Forelimb muscle (tissue), 1 donor: Measurements from ENCODE around the gene TGFB1. TPM values are rescaled to one million over a fixed set of nuclear protein-coding genes. Genes with fewer than 3 reads are reported as not detected.
"Not testable (repeated sequence)": the region's sequence is repeated elsewhere in the genome, so short reads cannot be mapped to it uniquely, and the experiment has no call there.

ENCODE experiments used
- DNase-seq: peaks from one replicate; pipeline ENCODE4 v3.0.0-alpha.2; 2013; ENCODE audit warnings: low read depth
- polyA plus RNA-seq: library from polyadenylated mRNA; unstranded; fragments of 120-200 nt; gene quantifications from one replicate; pipeline ENCODE4 v1.2.1, GENCODE V29; 2013; ENCODE audit not compliant: insufficient read length

The TGFB1 gene
- polyA plus RNA-seq, 1 donor = 19.6 TPM

GRCh38 chr19:41300555-41300954, 53.2 kb downstream of the TGFB1 start:
- no peak for DNase-seq

- no peak for DNase-seq
Measured at GRCh38 chr19:41299755-41300089, 54.0 kb downstream of the TGFB1 start.

DNA sequence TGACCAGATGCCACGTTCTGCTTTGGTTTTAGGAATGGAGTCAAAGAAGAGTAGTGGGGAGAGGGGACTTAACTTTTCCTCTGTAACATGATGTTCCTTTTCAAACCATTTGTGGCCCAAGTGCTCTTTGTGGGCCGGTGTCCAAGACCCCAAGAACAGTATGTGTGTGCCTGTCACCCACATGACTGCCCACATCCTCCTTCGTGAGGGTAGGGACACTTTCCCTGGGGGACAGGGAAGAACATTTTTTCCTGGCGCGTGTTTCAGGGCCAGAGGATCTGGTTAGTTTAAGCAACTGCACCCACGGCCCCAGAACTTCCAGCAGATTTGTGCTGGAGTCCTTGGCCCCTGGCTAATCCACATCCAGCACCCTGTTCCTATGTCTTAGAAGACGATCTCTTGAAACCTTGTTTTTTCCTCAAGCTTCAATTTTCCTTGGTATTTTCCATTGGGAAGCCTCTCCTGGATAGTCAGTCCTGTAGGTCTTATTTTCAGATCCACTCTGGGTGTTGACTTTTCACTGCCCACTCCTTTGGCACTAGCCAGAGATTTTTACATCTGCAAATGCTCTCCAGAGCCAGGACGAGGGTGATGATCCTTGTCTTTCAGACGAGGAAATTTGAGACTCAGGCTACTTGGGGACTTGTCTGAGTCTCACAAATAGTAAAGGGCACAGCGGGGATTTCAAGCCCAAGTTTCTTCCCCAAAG, 54.5 kb downstream of the TGFB1 start:
- no peak for DNase-seq

GRCh38 chr19:41298348-41298964, 55.3 kb downstream of the TGFB1 start:
- DNase-seq = peak; percentile 76

DNA sequence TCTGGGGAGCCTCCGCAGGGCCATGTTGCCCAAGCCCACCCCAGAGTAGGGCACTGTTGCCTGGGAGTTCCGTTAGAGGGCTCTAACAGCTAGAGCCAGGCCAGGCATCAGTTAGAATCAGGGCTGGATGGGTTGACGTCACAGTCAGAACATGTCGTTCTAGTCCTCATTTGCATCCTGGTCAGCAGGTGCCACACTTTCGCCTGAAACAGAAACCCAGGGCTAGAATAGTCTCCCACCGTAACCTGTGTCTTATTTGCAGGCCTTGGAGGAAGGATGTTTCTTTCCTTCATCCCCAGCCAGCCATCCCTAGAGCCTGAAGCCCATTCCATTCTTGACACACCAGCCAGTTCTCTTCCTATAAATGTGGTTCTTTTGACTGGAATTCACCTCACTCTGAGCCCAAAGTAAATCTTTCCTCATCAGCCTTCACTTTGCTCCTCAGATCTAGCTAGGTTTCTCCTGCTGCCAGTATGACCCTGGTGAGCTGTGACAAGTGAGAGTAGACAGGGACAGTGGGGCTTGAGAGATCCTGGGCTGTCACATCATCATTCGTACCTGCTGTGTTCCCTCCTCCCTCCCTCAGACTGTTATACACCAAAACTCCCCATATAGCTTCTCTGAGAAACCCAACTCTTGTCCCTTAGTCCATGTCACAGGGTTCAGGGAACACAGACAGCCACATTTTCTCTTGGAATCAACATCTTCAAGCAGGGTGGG, 55.9 kb downstream of the TGFB1 start:
- no peak for DNase-seq

- no peak for DNase-seq
Measured at GRCh38 chr19:41296433-41296871, 57.3 kb downstream of the TGFB1 start.

- no peak for DNase-seq
Measured at GRCh38 chr19:41295499-41295898, 58.2 kb downstream of the TGFB1 start.

- DNase-seq = no peak
Measured at GRCh38 chr19:41294393-41294792, 59.3 kb downstream of the TGFB1 start.

- not testable (repeated sequence) for DNase-seq
Measured at GRCh38 chr19:41289814-41290213, 63.9 kb downstream of the TGFB1 start.

DNA sequence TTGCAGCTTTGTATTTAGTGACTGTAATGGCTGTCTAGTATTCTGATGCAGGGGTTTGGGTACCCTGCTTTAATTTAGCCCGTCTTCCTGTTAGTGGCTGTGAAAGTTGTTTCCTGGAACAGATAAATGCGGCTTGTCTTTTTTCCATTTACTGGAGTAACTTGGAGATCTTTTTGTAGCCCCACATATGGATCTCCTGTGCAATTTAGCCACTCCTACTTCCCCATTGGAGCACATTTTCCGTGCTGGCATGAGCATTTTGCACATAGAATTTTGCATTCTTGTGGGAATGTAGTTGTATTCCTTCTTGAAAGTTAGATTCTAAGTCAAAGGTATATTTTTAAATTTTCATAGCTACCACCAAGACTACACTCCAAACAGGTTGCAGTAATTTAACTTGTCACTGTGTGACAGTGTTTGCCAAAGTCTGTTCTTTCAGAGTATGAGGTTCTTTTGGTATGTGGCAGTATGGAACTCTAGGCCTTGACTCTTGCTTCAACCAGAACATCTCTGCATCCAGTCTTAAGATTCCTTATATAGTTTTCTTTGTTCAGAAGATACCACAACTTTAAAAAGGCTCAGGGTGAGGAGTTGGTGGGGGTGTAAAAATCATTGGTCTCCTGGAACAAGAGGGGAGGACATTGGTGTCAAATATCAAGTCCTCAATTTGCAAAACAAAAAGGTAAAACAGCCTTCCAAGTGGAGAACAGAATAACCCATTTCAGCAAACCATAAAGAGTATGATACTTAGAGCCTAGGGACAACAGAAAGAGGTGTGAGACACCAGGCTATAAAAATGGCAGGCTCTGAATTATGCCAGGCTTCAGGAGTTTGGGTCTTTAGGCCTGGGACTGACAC, 64.8 kb downstream of the TGFB1 start:
- DNase-seq = no peak

Other genes starting within 250 kb of the TGFB1 start
- gene CYP2F1, start 239.5 kb downstream of the TGFB1 start, polyA plus RNA-seq = not detected
- 0.29 TPM for gene CYP2S1, start 160.7 kb downstream of the TGFB1 start, polyA plus RNA-seq
- 28.7 TPM for gene AXL, start 134.7 kb downstream of the TGFB1 start, polyA plus RNA-seq
- 145 TPM for gene HNRNPUL1, start 89.5 kb downstream of the TGFB1 start, polyA plus RNA-seq
- 37.3 TPM for gene CCDC97, start 43.8 kb downstream of the TGFB1 start, polyA plus RNA-seq
- 2.8 TPM for gene B9D2, start 10.2 kb upstream of the TGFB1 start, polyA plus RNA-seq
- gene TMEM91, start 22.6 kb upstream of the TGFB1 start, polyA plus RNA-seq = 6.6 TPM
- gene EXOSC5, start 43.4 kb upstream of the TGFB1 start, polyA plus RNA-seq = 17.0 TPM
- 28.8 TPM for gene BCKDHA, start 43.9 kb upstream of the TGFB1 start, polyA plus RNA-seq
- gene B3GNT8, start 73.5 kb upstream of the TGFB1 start, polyA plus RNA-seq = 1.8 TPM
- 42.9 TPM for gene DMAC2, start 86.0 kb upstream of the TGFB1 start, polyA plus RNA-seq
- 0.19 TPM for gene ERICH4, start 89.2 kb upstream of the TGFB1 start, polyA plus RNA-seq
- 0.82 TPM for gene CEACAM21, start 222.2 kb upstream of the TGFB1 start, polyA plus RNA-seq